Measurements from ENCODE around the gene CD44.

Gene CD44

DNA sequence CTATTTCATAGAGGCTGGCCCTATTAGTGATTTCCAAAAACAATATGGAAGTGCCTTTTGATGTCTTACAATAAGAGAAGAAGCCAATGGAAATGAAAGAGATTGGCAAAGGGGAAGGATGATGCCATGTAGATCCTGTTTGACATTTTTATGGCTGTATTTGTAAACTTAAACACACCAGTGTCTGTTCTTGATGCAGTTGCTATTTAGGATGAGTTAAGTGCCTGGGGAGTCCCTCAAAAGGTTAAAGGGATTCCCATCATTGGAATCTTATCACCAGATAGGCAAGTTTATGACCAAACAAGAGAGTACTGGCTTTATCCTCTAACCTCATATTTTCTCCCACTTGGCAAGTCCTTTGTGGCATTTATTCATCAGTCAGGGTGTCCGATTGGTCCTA, 91.4 kb downstream of the CD44 start:
- no peaks in the 10 kb centered on the region for H3K27me3 ChIP-seq (ENCODE audit: control insufficient read depth, low read length)
- no peaks in the 10 kb centered on the region for H3K36me3 ChIP-seq (ENCODE audit: control insufficient read depth, low read length)
- no peaks in the 10 kb centered on the region for H3K9me3 ChIP-seq (ENCODE audit: control insufficient read depth, insufficient read depth, low read length)
- no peak overlapping the region for H3K27ac ChIP-seq (ENCODE audit: low read depth, low read length)
- H3K79me2 ChIP-seq (ENCODE audit: control insufficient read depth, low read length): no peaks in the 10 kb centered on the region
- no peaks in the 10 kb centered on the region for H3K9me2 ChIP-seq (replicated peaks; ENCODE audit: control insufficient read depth, low read length)
- no peak overlapping the region for H3K4me3 ChIP-seq (ENCODE audit: low read length)
- no peak for TF ChIP-seq EZH2phosphoT487 (IDR thresholded peaks at IDR 0.05; ENCODE audit: borderline replicate concordance, low read length)
- TF ChIP-seq, protein P1, sequence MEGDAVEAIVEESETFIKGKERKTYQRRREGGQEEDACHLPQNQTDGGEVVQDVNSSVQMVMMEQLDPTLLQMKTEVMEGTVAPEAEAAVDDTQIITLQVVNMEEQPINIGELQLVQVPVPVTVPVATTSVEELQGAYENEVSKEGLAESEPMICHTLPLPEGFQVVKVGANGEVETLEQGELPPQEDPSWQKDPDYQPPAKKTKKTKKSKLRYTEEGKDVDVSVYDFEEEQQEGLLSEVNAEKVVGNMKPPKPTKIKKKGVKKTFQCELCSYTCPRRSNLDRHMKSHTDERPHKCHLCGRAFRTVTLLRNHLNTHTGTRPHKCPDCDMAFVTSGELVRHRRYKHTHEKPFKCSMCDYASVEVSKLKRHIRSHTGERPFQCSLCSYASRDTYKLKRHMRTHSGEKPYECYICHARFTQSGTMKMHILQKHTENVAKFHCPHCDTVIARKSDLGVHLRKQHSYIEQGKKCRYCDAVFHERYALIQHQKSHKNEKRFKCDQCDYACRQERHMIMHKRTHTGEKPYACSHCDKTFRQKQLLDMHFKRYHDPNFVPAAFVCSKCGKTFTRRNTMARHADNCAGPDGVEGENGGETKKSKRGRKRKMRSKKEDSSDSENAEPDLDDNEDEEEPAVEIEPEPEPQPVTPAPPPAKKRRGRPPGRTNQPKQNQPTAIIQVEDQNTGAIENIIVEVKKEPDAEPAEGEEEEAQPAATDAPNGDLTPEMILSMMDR (IDR thresholded peaks at IDR 0.05; ENCODE audit: low read depth, low read length, poor library complexity, severe bottlenecking): no peak
- H4K20me1 ChIP-seq (ENCODE audit: control insufficient read depth, insufficient read depth, low read depth, low read length): no peaks in the 10 kb centered on the region
- H3F3A ChIP-seq (ENCODE audit: control insufficient read depth, insufficient read depth): no peaks in the 10 kb centered on the region
- H3K4me1 ChIP-seq (ENCODE audit: control insufficient read depth, low read length): no peaks in the 10 kb centered on the region
- no peak overlapping the region for H3K4me2 ChIP-seq (ENCODE audit: low read length)

DNA sequence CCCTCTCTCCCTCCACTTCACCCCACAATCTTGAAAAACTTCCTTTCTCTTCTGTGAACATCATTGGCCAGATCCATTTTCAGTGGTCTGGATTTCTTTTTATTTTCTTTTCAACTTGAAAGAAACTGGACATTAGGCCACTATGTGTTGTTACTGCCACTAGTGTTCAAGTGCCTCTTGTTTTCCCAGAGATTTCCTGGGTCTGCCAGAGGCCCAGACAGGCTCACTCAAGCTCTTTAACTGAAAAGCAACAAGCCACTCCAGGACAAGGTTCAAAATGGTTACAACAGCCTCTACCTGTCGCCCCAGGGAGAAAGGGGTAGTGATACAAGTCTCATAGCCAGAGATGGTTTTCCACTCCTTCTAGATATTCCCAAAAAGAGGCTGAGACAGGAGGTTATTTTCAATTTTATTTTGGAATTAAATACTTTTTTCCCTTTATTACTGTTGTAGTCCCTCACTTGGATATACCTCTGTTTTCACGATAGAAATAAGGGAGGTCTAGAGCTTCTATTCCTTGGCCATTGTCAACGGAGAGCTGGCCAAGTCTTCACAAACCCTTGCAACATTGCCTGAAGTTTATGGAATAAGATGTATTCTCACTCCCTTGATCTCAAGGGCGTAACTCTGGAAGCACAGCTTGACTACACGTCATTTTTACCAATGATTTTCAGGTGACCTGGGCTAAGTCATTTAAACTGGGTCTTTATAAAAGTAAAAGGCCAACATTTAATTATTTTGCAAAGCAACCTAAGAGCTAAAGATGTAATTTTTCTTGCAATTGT, 92.3 kb downstream of the CD44 start:
- no peak overlapping the region for H3K4me2 ChIP-seq (ENCODE audit: low read length)
- H3K36me3 ChIP-seq (ENCODE audit: control insufficient read depth, low read length): no peaks in the 10 kb centered on the region
- H3K79me2 ChIP-seq (ENCODE audit: control insufficient read depth, low read length): no peaks in the 10 kb centered on the region
- no peaks in the 10 kb centered on the region for H4K20me1 ChIP-seq (ENCODE audit: control insufficient read depth, insufficient read depth, low read depth, low read length)
- H3K9me3 ChIP-seq (ENCODE audit: control insufficient read depth, insufficient read depth, low read length): no peaks in the 10 kb centered on the region
- TF ChIP-seq EZH2phosphoT487 (IDR thresholded peaks at IDR 0.05; ENCODE audit: borderline replicate concordance, low read length): no peak
- TF ChIP-seq, protein P1 (IDR thresholded peaks at IDR 0.05; ENCODE audit: low read depth, low read length, poor library complexity, severe bottlenecking): no peak
- no peaks in the 10 kb centered on the region for H3F3A ChIP-seq (ENCODE audit: control insufficient read depth, insufficient read depth)
- no peaks in the 10 kb centered on the region for H3K4me1 ChIP-seq (ENCODE audit: control insufficient read depth, low read length)
- H3K27ac ChIP-seq (ENCODE audit: low read depth, low read length): no peak overlapping the region
- no peaks in the 10 kb centered on the region for H3K27me3 ChIP-seq (ENCODE audit: control insufficient read depth, low read length)
- H3K9me2 ChIP-seq (replicated peaks; ENCODE audit: control insufficient read depth, low read length): no peaks in the 10 kb centered on the region
- H3K4me3 ChIP-seq (ENCODE audit: low read length): no peak overlapping the region

DNA sequence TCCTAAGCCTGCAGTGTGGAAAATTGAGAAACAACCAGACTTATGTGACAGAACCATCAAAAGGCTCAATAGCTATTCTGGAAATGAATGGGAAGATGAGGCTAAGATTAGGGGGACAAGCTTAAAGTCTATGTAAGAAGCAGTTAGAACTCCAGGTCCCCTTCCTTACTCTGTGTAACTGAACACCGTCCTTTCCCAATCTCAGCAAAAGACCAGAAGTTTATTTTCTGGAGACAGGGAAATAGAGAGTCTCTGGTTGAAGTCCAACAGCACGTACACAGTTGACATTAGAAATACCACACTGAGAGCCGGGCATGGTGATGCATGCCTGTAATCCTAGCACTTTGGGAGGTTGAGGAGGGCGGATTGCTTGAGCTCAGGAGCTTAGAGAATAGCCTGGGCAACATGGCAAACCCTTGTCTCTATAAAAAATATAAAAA, 93.9 kb downstream of the CD44 start:
- Histone ChIP-seq H3K9me2 (replicated peaks; ENCODE audit: control insufficient read depth, low read length) (no peaks in the 10 kb centered on the region), H3K4me1 (ENCODE audit: control insufficient read depth, low read length) (no peaks in the 10 kb centered on the region), H3K36me3 (ENCODE audit: control insufficient read depth, low read length) (no peaks in the 10 kb centered on the region), H3K9me3 (ENCODE audit: control insufficient read depth, insufficient read depth, low read length) (no peaks in the 10 kb centered on the region), H3K79me2 (ENCODE audit: control insufficient read depth, low read length) (no peaks in the 10 kb centered on the region), H3K4me3 (ENCODE audit: low read length) (no peak overlapping the region), H3F3A (ENCODE audit: control insufficient read depth, insufficient read depth) (no peaks in the 10 kb centered on the region), H3K27me3 (ENCODE audit: control insufficient read depth, low read length) (no peaks in the 10 kb centered on the region), H3K27ac (ENCODE audit: low read depth, low read length) (no peak overlapping the region), H3K4me2 (ENCODE audit: low read length) (no peak overlapping the region), H4K20me1 (ENCODE audit: control insufficient read depth, insufficient read depth, low read depth, low read length) (no peaks in the 10 kb centered on the region)
- TF ChIP-seq, protein P1 (IDR thresholded peaks at IDR 0.05; ENCODE audit: low read depth, low read length, poor library complexity, severe bottlenecking): no peak
- TF ChIP-seq EZH2phosphoT487 (IDR thresholded peaks at IDR 0.05; ENCODE audit: borderline replicate concordance, low read length): no peak
